Activated CD4-positive, alpha-beta T cell treated with anti-CD3 and anti-CD28 coated beads, Interleukin-2, amount 50 U/mL, for 4 hours (primary cell): ENCODE results near the gene RPS29.
"Not testable (repeated sequence)": the region's sequence is repeated elsewhere in the genome, so short reads cannot be mapped to it uniquely, and the experiment has no call there.

Source experiments
- DNase-seq, 2 experiments: peaks; one replicate each; pipeline ENCODE4 v3.0.0-alpha.2; 2020

The RPS29 gene

GRCh38 chr14:49585803-49586672 lies at the start of gene RPS29:
RPS29 (minus strand) TSS chr14:49586380; CDS start chr14:49586346, 34 bp downstream.
- DNase-seq: peak; percentile 97

DNA sequence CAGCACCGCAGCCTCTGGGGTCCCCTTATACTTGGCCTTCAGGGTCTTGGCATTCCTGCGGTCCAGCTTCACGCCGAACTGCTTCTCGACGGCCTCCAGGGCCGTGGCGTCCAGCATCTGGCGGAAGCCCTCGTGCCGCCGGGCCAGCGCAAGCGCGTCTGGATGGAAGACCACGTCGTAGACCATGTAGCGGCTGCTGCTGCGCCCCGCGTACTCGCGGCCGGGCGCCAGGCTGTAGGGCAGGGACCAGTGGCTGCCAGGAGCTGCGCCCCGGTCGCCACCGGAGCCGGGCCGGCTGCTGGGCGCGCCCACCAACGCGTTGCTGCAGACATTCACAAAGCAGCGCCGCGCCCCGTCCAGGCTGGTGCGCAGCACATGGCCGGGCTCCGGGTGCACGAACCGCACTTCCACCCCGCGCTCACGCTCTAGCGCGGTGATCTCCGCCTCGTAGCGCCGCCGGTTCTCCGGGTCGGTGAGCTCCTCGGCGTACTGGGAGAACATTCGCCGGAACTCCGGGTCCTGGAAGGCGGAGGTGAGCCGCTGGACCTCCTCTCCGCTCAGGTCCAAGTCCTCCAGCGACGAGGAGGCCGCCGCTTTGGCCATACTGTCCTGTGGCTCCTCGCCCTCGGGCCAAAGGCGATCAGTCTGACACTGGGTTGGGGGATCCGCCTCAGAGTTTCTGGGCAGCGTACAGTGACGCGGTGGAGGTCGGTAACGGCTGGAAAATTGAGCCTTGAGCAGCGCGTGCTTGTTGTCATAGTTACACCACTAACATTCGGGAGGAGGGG lies 48.6 kb upstream of the RPS29 start, which contains the start of gene DNAAF2:
Gene DNAAF2, minus strand, starts transcription at position 698 of the 788 bp plus-strand sequence. Its CDS starts 95 bp downstream, at position 603.
- peak; percentile 50 to 56 for DNase-seq

- peak; percentile 90 to 94 for DNase-seq
Measured at GRCh38 chr14:49633640-49634546, 47.7 kb upstream of the RPS29 start.

DNA sequence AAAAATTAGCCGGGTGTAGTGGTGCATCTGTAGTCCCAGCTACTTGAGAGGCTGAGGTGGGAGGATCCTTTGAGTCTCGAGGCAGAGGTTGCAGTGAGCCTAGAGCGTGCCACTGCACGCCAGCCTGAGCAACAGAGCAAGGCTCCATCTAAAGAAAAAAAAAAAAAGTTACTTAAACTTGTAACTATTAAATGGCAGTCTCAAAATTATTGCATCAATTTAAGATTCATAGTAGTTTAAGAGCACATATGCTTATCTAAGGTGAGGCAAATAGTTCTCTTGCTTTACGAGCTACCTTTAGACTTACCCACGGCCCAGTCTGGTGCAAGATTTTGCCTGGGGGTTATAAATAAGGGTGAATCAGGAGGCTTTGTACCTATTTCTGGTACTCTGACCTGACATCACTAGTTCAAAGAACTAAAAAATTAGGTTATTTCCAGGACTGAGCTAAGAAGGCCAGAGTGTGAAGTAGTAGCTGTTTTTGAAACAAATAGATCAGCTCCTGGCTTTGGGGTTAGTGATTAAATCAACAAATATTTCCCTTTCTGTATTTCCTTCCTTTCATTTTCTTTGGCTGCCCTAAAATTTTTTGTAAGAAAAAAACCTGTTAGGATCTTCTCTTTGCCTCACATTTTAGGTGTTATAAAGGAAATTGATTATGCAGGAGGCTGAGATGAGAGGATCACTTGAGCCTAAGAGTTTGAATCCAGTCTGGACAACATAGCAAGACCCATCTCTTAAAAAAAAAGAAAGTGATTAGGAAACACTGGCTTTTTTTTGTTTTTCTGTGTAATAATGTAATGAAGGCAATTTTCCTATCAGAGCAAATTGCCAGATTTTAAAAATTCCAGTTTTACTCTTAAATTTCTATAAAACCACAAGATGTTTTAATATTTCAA lies 38.0 kb upstream of the RPS29 start:
- no peak for DNase-seq

GRCh38 chr14:49623387-49623786 lies 37.2 kb upstream of the RPS29 start:
- DNase-seq: no peak

- no peak for DNase-seq
Measured at GRCh38 chr14:49622022-49622607, 35.9 kb upstream of the RPS29 start.

- peak; percentile 36 to 50 for DNase-seq
Measured at GRCh38 chr14:49621114-49621881, 35.1 kb upstream of the RPS29 start.

DNA sequence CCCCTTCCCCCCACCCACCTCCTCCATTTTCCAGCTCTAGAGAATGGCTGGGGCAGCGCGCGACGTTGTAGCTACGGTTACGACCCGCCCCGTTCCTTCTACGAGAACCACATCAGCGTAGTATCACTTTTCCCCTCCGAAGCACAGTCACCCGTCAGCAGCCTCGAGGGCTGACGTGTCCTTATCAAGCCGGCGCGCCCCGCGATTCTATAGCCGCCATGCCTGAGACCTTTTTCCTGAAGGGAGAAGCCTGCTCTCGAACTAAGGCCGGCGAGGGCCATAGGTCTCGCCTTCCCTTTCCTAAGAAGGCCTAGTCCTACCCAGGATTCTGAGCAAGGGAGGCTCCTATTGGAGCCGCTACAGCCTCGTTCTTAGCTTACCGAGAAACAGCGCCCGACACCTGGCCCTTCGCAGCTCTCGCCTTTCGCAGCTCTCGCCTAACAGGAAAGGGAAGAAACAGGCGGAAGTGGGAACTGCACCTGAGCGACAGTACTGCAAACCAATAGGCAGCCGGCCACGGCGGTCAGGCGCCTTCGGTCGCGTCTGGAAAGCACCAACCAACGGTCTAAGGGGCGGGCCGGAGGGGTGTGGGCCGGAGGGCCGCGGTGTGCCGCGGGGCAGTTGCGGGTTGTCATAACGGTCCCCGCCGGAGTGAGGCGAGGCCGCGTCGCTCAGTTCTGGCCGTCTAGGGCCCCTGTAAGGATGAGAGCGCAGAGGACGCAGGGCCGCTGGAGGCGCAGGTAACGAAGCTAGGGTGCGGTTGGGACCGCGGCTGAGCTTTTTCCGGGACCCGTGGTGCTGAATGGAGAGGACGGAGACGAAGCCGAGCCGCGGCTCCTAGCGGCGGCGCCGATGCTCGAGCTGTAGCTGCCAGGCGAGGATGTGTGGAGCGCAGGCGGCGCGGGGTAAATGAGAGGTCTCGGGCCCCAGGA lies 34.3 kb upstream of the RPS29 start, which contains the start of the genes MGAT2 and RPL36AL:
Gene MGAT2, plus strand, starts transcription at position 618 of the 932 bp plus-strand sequence. CDS start 470 bp downstream, outside the sequence.
Gene RPL36AL, minus strand, starts transcription at position 445 of the 932 bp plus-strand sequence. CDS start 1,522 bp downstream, outside the sequence.
- peak; percentile 88 to 90 for DNase-seq

GRCh38 chr14:49619730-49620129 lies 33.5 kb upstream of the RPS29 start:
- DNase-seq: no peak

DNA sequence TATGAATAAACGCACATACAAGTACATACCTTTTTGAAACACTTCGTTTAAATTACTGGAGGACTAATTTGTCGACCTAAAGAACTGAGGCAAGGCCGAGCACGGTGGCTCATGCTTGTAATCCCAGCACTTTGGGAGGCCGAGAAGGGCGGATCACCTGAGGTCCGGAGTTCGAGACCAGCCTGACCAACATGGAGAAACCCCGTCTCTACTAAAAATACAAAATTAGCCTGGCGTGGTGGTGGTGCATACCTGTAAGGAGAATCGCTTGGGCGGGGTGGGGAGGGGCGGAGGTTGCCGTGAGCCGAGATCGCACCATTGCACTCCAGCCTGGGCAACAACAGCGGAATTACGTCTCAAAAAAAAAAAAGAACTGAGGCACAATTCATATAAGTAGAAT lies 33.1 kb upstream of the RPS29 start:
- not testable (repeated sequence) for DNase-seq

GRCh38 chr14:49617852-49618519 lies 31.8 kb upstream of the RPS29 start:
- no peak for DNase-seq

DNA sequence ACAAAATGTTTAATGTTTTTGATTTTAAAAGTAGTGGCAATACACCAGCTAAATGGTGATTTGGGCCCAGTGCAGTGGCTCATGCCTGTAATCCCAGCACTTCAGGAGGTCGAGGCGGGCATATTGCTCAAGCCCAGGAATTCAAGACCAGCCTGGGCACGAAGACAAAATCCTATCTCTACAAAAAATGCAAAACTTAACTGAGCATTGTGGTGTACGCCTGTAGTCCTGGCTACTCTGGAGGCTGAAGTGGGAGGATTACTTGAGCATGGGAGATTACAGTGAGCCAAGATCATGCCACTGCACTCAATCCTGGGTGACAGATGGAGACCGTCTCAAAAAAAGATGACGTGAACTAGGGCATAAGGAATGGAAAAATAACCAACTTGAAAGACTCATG lies 29.6 kb upstream of the RPS29 start:
- DNase-seq: no peak

DNA sequence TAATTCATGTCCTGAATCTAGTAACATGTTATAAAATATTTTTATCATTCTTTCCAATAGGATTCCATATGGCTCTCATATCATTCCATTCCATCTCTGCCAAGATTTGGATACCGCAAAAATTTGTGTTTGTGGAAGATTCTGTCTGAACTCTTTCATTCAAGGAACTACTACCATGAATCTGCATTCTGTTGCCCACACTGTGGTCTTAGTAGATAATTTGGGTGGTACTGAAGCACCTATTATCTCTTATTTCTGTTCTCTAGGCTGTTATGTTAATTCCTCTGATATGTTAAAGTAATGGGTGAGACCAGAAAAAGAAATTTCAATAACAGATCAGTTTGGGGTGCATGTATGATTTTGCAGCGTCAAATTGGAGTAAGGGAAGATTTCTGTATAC lies 28.0 kb upstream of the RPS29 start:
- no peak for DNase-seq

DNA sequence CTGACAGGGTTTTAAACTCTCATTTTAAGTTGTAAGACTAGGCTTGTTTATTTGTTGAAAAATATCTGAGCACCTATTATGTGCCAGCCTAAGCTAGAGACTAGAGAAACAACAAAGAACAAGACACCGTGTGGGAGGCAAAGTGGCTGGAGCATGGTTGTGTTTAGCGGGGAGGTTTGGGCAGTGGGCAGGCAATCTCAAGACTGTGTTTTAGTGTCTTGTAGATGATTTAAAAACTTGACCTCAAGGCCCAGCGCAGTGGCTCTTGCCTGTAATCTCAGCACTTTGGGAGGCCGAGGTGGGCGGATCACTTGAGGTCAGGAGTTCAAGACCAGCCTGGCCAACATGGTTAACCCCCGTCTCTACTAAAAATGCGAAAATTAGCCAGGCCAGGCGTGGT lies 26.5 kb upstream of the RPS29 start:
- DNase-seq: no peak

GRCh38 chr14:49612251-49612650 lies 26.1 kb upstream of the RPS29 start:
- DNase-seq: no peak

GRCh38 chr14:49607583-49607982 lies 21.4 kb upstream of the RPS29 start:
- DNase-seq: no peak

- DNase-seq: peak; percentile 81 to 88
Measured at GRCh38 chr14:49598485-49599300, 12.5 kb upstream of the RPS29 start, which contains the start of gene LRR1. LRR1 (plus strand) TSS chr14:49598940; CDS start chr14:49599021, 81 bp downstream.
